CD4-positive, alpha-beta T cell (primary cell): Measurements from ENCODE around the gene COLQ. TPM values are rescaled to one million over a fixed set of nuclear protein-coding genes. Genes with fewer than 3 reads are reported as not detected.

Experiments used
- ATAC-seq: fragments of 200-7000 bp; cut with Tn5 transposase; one replicate; pipeline ENCODE4 v1.10.0; 2022; ENCODE audit warnings: mild to moderate bottlenecking; ENCODE audit not compliant: poor library complexity
- CTCF ChIA-PET: fragments of 350-600 bp; sonication (Branson Sonifier 250); formaldehyde crosslinking; loops from one replicate; lab custom pipeline; 2021; ENCODE audit warnings: antibody characterized with exemption, inconsistent platforms; lab: Charles Lee
- POLR2A ChIA-PET: fragments of 350-600 bp; sonication (Branson Sonifier 250); formaldehyde crosslinking; loops from one replicate; lab custom pipeline; 2021; ENCODE audit warnings: antibody characterized with exemption, inconsistent platforms; lab: Charles Lee
- DNase-seq, 14 experiments: peaks; one replicate each; pipeline ENCODE4 v3.0.0-alpha.2; 2013 to 2020; ENCODE audit warnings: mixed read lengths in 2 of 14
- H3K27ac ChIP-seq, 2 donors: one replicate each; pipeline versions ENCODE4 v1.5.1 to v1.7.0; 2013; ENCODE audit warnings: low read length in 2 of 2, low read depth in 1 of 2, mild to moderate bottlenecking in 1 of 2
- H3K27me3 ChIP-seq, 2 experiments: 1 replicate in 1 of 2; 2 replicates in 1 of 2; pipeline versions ENCODE4 v1.6.1 to v1.7.0; 2013; ENCODE audit warnings: low read length in 2 of 2, control low read depth in 1 of 2, mild to moderate bottlenecking in 1 of 2, moderate library complexity in 1 of 2; ENCODE audit not compliant: insufficient read depth in 2 of 2, control insufficient read depth in 1 of 2
- H3K36me3 ChIP-seq: one replicate; pipeline ENCODE4 v1.6.1; 2013; ENCODE audit warnings: low read length, control low read depth; ENCODE audit not compliant: insufficient read depth
- H3K4me1 ChIP-seq: one replicate; pipeline ENCODE4 v1.6.1; 2013; ENCODE audit warnings: low read length, control low read depth; ENCODE audit not compliant: insufficient read depth
- H3K4me3 ChIP-seq: one replicate; pipeline ENCODE4 v1.5.1; 2013; ENCODE audit warnings: mild to moderate bottlenecking, low read length, moderate library complexity
- H3K9me3 ChIP-seq, 2 experiments: 1 replicate in 1 of 2; 2 replicates in 1 of 2; pipeline versions ENCODE4 v1.6.1 to v1.7.0; 2013; ENCODE audit warnings: low read length in 2 of 2, mild to moderate bottlenecking in 2 of 2, control low read depth in 1 of 2, moderate library complexity in 1 of 2; ENCODE audit not compliant: control insufficient read depth in 1 of 2, insufficient read depth in 1 of 2
- H3K27ac Mint-ChIP-seq: one replicate; pipeline ENCODE4 v1.8.0; 2020; ENCODE audit warnings: mixed read lengths
- H3K27me3 Mint-ChIP-seq: one replicate; pipeline ENCODE4 v1.8.0; 2021; ENCODE audit warnings: mixed read lengths
- H3K36me3 Mint-ChIP-seq: one replicate; pipeline ENCODE4 v1.8.0; 2021; ENCODE audit warnings: low read depth, mixed read lengths
- H3K4me1 Mint-ChIP-seq: one replicate; pipeline ENCODE4 v1.8.0; 2021; ENCODE audit warnings: low read depth, mixed read lengths
- H3K4me3 Mint-ChIP-seq: one replicate; pipeline ENCODE4 v1.8.0; 2020; ENCODE audit warnings: mild to moderate bottlenecking, mixed read lengths
- H3K9me3 Mint-ChIP-seq: one replicate; pipeline ENCODE4 v1.8.0; 2020; ENCODE audit warnings: mixed read lengths
- CTCF ChIP-seq: fragments of 200-600 bp; IDR thresholded peaks from one replicate; pipeline ENCODE4 v1.8.0; 2022; ENCODE audit warnings: antibody characterized with exemption, mild to moderate bottlenecking
- intact Hi-C, 2 experiments: fragments of 100-400 bp; cut with DNase I in 1 of 2; cut with micrococcal nuclease in 1 of 2; formaldehyde crosslinking; loops; one replicate each; pipeline versions ENCODE4 v1.15.1 to v1.9.0; 2023 to 2025; cut with DNase I, micrococcal nuclease
- total RNA-seq, 174 experiments: library from RNA in 2 of 174; stranded (reverse) in 2 of 174; gene quantifications; one replicate each; pipeline ENCODE4 v1.2.3 and lab custom pipeline; 2021 to 2026

The COLQ gene
- total RNA-seq, 2 experiments from 2014 or later, result 3.5 to 3.7 TPM

GRCh38 chr3:15558581-15558980, 37.1 kb upstream of the COLQ start:
- no peaks in the 10 kb centered on the region for H3K9me3 ChIP-seq
- DNase-seq (no peak), ATAC-seq (no peak)
- POLR2A ChIA-PET, result no interaction called here
- no peak overlapping the region for H3K27ac ChIP-seq
- Mint-ChIP-seq H3K4me1 (peaks cover 13% of the 10 kb centered on the region), H3K27me3 (no peaks in the 10 kb centered on the region), H3K36me3 (peaks cover 48% of the 10 kb centered on the region), H3K9me3 (no peaks in the 10 kb centered on the region), H3K27ac (no peak overlapping the region), H3K4me3 (no peak overlapping the region)
- no peak overlapping the region for H3K4me3 ChIP-seq
- H3K36me3 ChIP-seq, result peaks cover 30% of the 10 kb centered on the region
- CTCF ChIA-PET, result no interaction called here
- H3K27me3 ChIP-seq, result no peaks in the 10 kb centered on the region
- H3K4me1 ChIP-seq, result peaks cover 10% of the 10 kb centered on the region
- TF ChIP-seq CTCF, result no peak
- intact Hi-C loops, result loop anchor here (5.0 to 10.0 kb wide), 2 partner anchors 124 to 131 kb away; partner anchors contain the start of genes EAF1 (in 1 of the 2) and METTL6 (in 1 of the 2)

- Mint-ChIP-seq H3K36me3 (peaks cover 39% of the 10 kb centered on the region), H3K9me3 (no peaks in the 10 kb centered on the region), H3K4me1 (peaks cover 13% of the 10 kb centered on the region), H3K27ac (no peak overlapping the region), H3K4me3 (no peak overlapping the region), H3K27me3 (no peaks in the 10 kb centered on the region)
- TF ChIP-seq CTCF, result peak; percentile 77
- Histone ChIP-seq H3K36me3 (peaks cover 19% of the 10 kb centered on the region), H3K4me1 (peaks cover 10% of the 10 kb centered on the region), H3K27me3 (no peaks in the 10 kb centered on the region), H3K4me3 (no peak overlapping the region), H3K9me3 (no peaks in the 10 kb centered on the region), H3K27ac (no peak overlapping the region)
- POLR2A ChIA-PET, result no interaction called here
- intact Hi-C loops, result loop anchor here (1.0 to 10.0 kb wide), 6 partner anchors 123 to 449 kb away; partner anchors contain the start of genes EAF1 (in 1 of the 2) and METTL6 (in 1 of the 2)
- ATAC-seq, result peak; percentile 99
- CTCF ChIA-PET, result interaction anchor here (0.6 to 1.5 kb wide), 2 partner anchors 290 to 1114 kb away, joined by 3 to 5 read pairs; no protein-coding TSS in a partner anchor
- DNase-seq, result peak; percentile 17 to 90 (median 38)
Observed at GRCh38 chr3:15557511-15557946, 36.0 kb upstream of the COLQ start.

- Histone ChIP-seq H3K36me3 (peaks cover 11% of the 10 kb centered on the region), H3K4me3 (no peak overlapping the region), H3K9me3 (no peaks in the 10 kb centered on the region), H3K27ac (no peak overlapping the region), H3K4me1 (peaks cover 13% of the 10 kb centered on the region), H3K27me3 (no peaks in the 10 kb centered on the region)
- DNase-seq (peak in 3 of 14 experiments; percentile 50 to 59 (median 53)), ATAC-seq (no peak)
- intact Hi-C loops, result loop anchor here (2.0 to 10.0 kb wide), 4 partner anchors 122 to 354 kb away; partner anchors contain the start of genes EAF1 (in 1 of the 2) and METTL6 (in 1 of the 2)
- Mint-ChIP-seq H3K4me1 (peaks cover 13% of the 10 kb centered on the region), H3K27ac (no peak overlapping the region), H3K4me3 (no peak overlapping the region), H3K9me3 (no peaks in the 10 kb centered on the region), H3K27me3 (no peaks in the 10 kb centered on the region), H3K36me3 (peaks cover 36% of the 10 kb centered on the region)
- POLR2A ChIA-PET, result interaction anchor here (1.2 kb wide), 1 partner anchor 289 kb away, joined by 5 read pairs; no protein-coding TSS in a partner anchor
- CTCF ChIA-PET, result no interaction called here
- TF ChIP-seq CTCF, result no peak
Observed at GRCh38 chr3:15556512-15556911, 35.0 kb upstream of the COLQ start.
